ENCODE measurements around the gene FARSB. TPM values are rescaled to one million over a fixed set of nuclear protein-coding genes. Genes with fewer than 3 reads are reported as not detected.
"Not testable (repeated sequence)": the region's sequence is repeated elsewhere in the genome, so short reads cannot be mapped to it uniquely, and the experiment has no call there.

Gene FARSB
- total RNA-seq: 10 to 100 TPM; 67.3 to 73.2 (median 72.1) TPM

GRCh38 chr2:222655787-222656525 lies at the start of gene FARSB:
Gene FARSB, minus strand, starts transcription at chr2:222656092. Its CDS starts 19 bp downstream, at chr2:222656073.
- H3K4me1 Mint-ChIP-seq (ENCODE audit: low read depth): peaks cover 45% of the 10 kb centered on the region
- peaks cover 13% of the 10 kb centered on the region for H3K36me3 Mint-ChIP-seq (ENCODE audit: insufficient read depth)
- H3K9me3 Mint-ChIP-seq: no peaks in the 10 kb centered on the region
- DNase-seq: peak; percentile 91
- ATAC-seq: peak; percentile 94 to 96
- no peaks in the 10 kb centered on the region for H3K27me3 Mint-ChIP-seq (ENCODE audit: low read depth)
- H3K4me3 Mint-ChIP-seq: peak within 1 kb of the TSS; percentile 97

- Mint-ChIP-seq H3K4me1 (ENCODE audit: low read depth) (peaks cover 12% of the 10 kb centered on the region), H3K27me3 (ENCODE audit: low read depth) (peaks cover 42% of the 10 kb centered on the region), H3K36me3 (ENCODE audit: insufficient read depth) (no peaks in the 10 kb centered on the region), H3K9me3 (no peaks in the 10 kb centered on the region), H3K4me3 (no peak overlapping the region)
- DNase-seq (no peak), ATAC-seq (no peak)
Measured at GRCh38 chr2:222703886-222704285, 48.0 kb upstream of the FARSB start.

GRCh38 chr2:222703091-222703490 lies 47.2 kb upstream of the FARSB start:
- H3K9me3 Mint-ChIP-seq: no peaks in the 10 kb centered on the region
- ATAC-seq: no peak
- H3K36me3 Mint-ChIP-seq (ENCODE audit: insufficient read depth): no peaks in the 10 kb centered on the region
- H3K4me3 Mint-ChIP-seq: no peak overlapping the region
- H3K27me3 Mint-ChIP-seq (ENCODE audit: low read depth): peaks cover 45% of the 10 kb centered on the region
- no peak for DNase-seq
- peaks cover 12% of the 10 kb centered on the region for H3K4me1 Mint-ChIP-seq (ENCODE audit: low read depth)

- Mint-ChIP-seq H3K27me3 (ENCODE audit: low read depth) (peaks cover 46% of the 10 kb centered on the region), H3K4me3 (no peak overlapping the region), H3K36me3 (ENCODE audit: insufficient read depth) (no peaks in the 10 kb centered on the region), H3K9me3 (no peaks in the 10 kb centered on the region), H3K4me1 (ENCODE audit: low read depth) (peaks cover 10% of the 10 kb centered on the region)
- DNase-seq (no peak), ATAC-seq (peak; percentile 32 to 43)
Measured at GRCh38 chr2:222701721-222702131, 45.8 kb upstream of the FARSB start.

- H3K27me3 Mint-ChIP-seq (ENCODE audit: low read depth): peaks cover 46% of the 10 kb centered on the region
- no peaks in the 10 kb centered on the region for H3K36me3 Mint-ChIP-seq (ENCODE audit: insufficient read depth)
- H3K4me3 Mint-ChIP-seq: no peak overlapping the region
- no peaks in the 10 kb centered on the region for H3K9me3 Mint-ChIP-seq
- ATAC-seq: no peak
- DNase-seq: no peak
- H3K4me1 Mint-ChIP-seq (ENCODE audit: low read depth): peaks cover 10% of the 10 kb centered on the region
Measured at GRCh38 chr2:222701233-222701632, 45.3 kb upstream of the FARSB start.

- no peak for ATAC-seq
- Mint-ChIP-seq H3K9me3 (no peaks in the 10 kb centered on the region), H3K4me3 (no peak overlapping the region), H3K27me3 (ENCODE audit: low read depth) (peaks cover 34% of the 10 kb centered on the region), H3K36me3 (ENCODE audit: insufficient read depth) (no peaks in the 10 kb centered on the region), H3K4me1 (ENCODE audit: low read depth) (peaks cover 10% of the 10 kb centered on the region)
- DNase-seq: no peak
Measured at GRCh38 chr2:222698276-222698675, 42.4 kb upstream of the FARSB start.

- peaks cover 4% of the 10 kb centered on the region for H3K4me1 Mint-ChIP-seq (ENCODE audit: low read depth)
Measured at GRCh38 chr2:222693837-222694236, 37.9 kb upstream of the FARSB start.

GRCh38 chr2:222693413-222693812 lies 37.5 kb upstream of the FARSB start:
- not testable (repeated sequence) for H3K9me3 Mint-ChIP-seq; ATAC-seq; H3K4me3 Mint-ChIP-seq; H3K36me3 Mint-ChIP-seq (ENCODE audit: insufficient read depth); H3K4me1 Mint-ChIP-seq (ENCODE audit: low read depth); DNase-seq
- peaks cover 14% of the 10 kb centered on the region for H3K27me3 Mint-ChIP-seq (ENCODE audit: low read depth)

More at GRCh38 chr2:222693837-222694236, 37.9 kb upstream of the FARSB start:
- Mint-ChIP-seq H3K4me3 (no peak overlapping the region), H3K9me3 (no peaks in the 10 kb centered on the region), H3K36me3 (ENCODE audit: insufficient read depth) (no peaks in the 10 kb centered on the region), H3K27me3 (ENCODE audit: low read depth) (peaks cover 19% of the 10 kb centered on the region)
- no peak for DNase-seq
- ATAC-seq: no peak

GRCh38 chr2:222690564-222691200 lies 34.8 kb upstream of the FARSB start:
- Mint-ChIP-seq H3K36me3 (ENCODE audit: insufficient read depth) (no peaks in the 10 kb centered on the region), H3K4me3 (no peak overlapping the region), H3K27me3 (ENCODE audit: low read depth) (peaks cover 13% of the 10 kb centered on the region), H3K9me3 (no peaks in the 10 kb centered on the region), H3K4me1 (ENCODE audit: low read depth) (peaks cover 12% of the 10 kb centered on the region)
- ATAC-seq (peak; percentile 90 to 98), DNase-seq (peak; percentile 64)

- DNase-seq: no peak
- peaks cover 12% of the 10 kb centered on the region for H3K4me1 Mint-ChIP-seq (ENCODE audit: low read depth)
- no peak for ATAC-seq
- H3K4me3 Mint-ChIP-seq: no peak overlapping the region
- H3K36me3 Mint-ChIP-seq (ENCODE audit: insufficient read depth): no peaks in the 10 kb centered on the region
- H3K27me3 Mint-ChIP-seq (ENCODE audit: low read depth): peaks cover 13% of the 10 kb centered on the region
- no peaks in the 10 kb centered on the region for H3K9me3 Mint-ChIP-seq
Measured at GRCh38 chr2:222689322-222689721, 33.4 kb upstream of the FARSB start.

GRCh38 chr2:222688917-222689316 lies 33.0 kb upstream of the FARSB start:
- Mint-ChIP-seq H3K36me3 (ENCODE audit: insufficient read depth) (no peaks in the 10 kb centered on the region), H3K27me3 (ENCODE audit: low read depth) (peaks cover 13% of the 10 kb centered on the region), H3K4me1 (ENCODE audit: low read depth) (peaks cover 12% of the 10 kb centered on the region), H3K4me3 (no peak overlapping the region), H3K9me3 (no peaks in the 10 kb centered on the region)
- no peak for DNase-seq
- ATAC-seq: no peak

- peaks cover 12% of the 10 kb centered on the region for H3K4me1 Mint-ChIP-seq (ENCODE audit: low read depth)
- no peak for ATAC-seq
- no peak for DNase-seq
- H3K4me3 Mint-ChIP-seq: no peak overlapping the region
- H3K9me3 Mint-ChIP-seq: no peaks in the 10 kb centered on the region
- H3K36me3 Mint-ChIP-seq (ENCODE audit: insufficient read depth): no peaks in the 10 kb centered on the region
- H3K27me3 Mint-ChIP-seq (ENCODE audit: low read depth): peaks cover 21% of the 10 kb centered on the region
Measured at GRCh38 chr2:222686086-222686750, 30.3 kb upstream of the FARSB start.

- H3K27me3 Mint-ChIP-seq (ENCODE audit: low read depth): peaks cover 17% of the 10 kb centered on the region
- DNase-seq (no peak), ATAC-seq (no peak)
- H3K36me3 Mint-ChIP-seq (ENCODE audit: insufficient read depth): no peaks in the 10 kb centered on the region
- H3K4me3 Mint-ChIP-seq: no peak overlapping the region
- no peaks in the 10 kb centered on the region for H3K9me3 Mint-ChIP-seq
- H3K4me1 Mint-ChIP-seq (ENCODE audit: low read depth): peaks cover 7% of the 10 kb centered on the region
Measured at GRCh38 chr2:222683805-222684204, 27.9 kb upstream of the FARSB start.

- Mint-ChIP-seq H3K4me1 (ENCODE audit: low read depth) (no peaks in the 10 kb centered on the region), H3K9me3 (no peaks in the 10 kb centered on the region), H3K4me3 (no peak overlapping the region), H3K36me3 (ENCODE audit: insufficient read depth) (no peaks in the 10 kb centered on the region), H3K27me3 (ENCODE audit: low read depth) (peaks cover 43% of the 10 kb centered on the region)
- ATAC-seq (no peak), DNase-seq (no peak)
Measured at GRCh38 chr2:222677981-222678380, 22.1 kb upstream of the FARSB start.
